CD14-positive monocyte (primary cell): ENCODE data around the gene HCRTR1. TPM values are rescaled to one million over a fixed set of nuclear protein-coding genes. Genes with fewer than 3 reads are reported as not detected.

ENCODE experiments used
- DNase-seq, 3 donors: peaks; one replicate each; pipeline ENCODE4 v3.0.0-alpha.2; 2011 to 2022
- H2AFZ ChIP-seq: 2 replicates; pipeline ENCODE4 v1.6.0; 2012; ENCODE audit warnings: mild to moderate bottlenecking, low read depth, low read length, inconsistent platforms; ENCODE audit not compliant: insufficient read depth, poor library complexity, severe bottlenecking
- H3K27ac ChIP-seq, 2 donors: 1 replicate in 1 of 2; 2 replicates in 1 of 2; pipeline ENCODE4 v1.5.1; 2012 to 2013; ENCODE audit warnings: low read length in 2 of 2, control low read depth in 1 of 2, inconsistent platforms in 1 of 2, low read depth in 1 of 2, mild to moderate bottlenecking in 1 of 2
- H3K27me3 ChIP-seq, 2 donors: one replicate each; pipeline versions ENCODE4 v1.6.0 to v1.6.1; 2011 to 2013; ENCODE audit warnings: low read length in 2 of 2; ENCODE audit not compliant: control insufficient read depth in 2 of 2, insufficient read depth in 2 of 2
- H3K36me3 ChIP-seq, 2 donors: replicated peaks in 1 of 2; 1 replicate in 1 of 2; 2 replicates in 1 of 2; pipeline versions ENCODE4 v1.5.1 to v1.6.1; 2012 to 2013; ENCODE audit warnings: low read length in 2 of 2, control low read depth in 1 of 2, inconsistent platforms in 1 of 2, mild to moderate bottlenecking in 1 of 2; ENCODE audit not compliant: insufficient read depth in 2 of 2, control insufficient read depth in 1 of 2
- H3K4me1 ChIP-seq, 2 donors: 1 replicate in 1 of 2; 2 replicates in 1 of 2; pipeline versions ENCODE4 v1.5.1 to v1.6.1; 2012 to 2013; ENCODE audit warnings: low read length in 2 of 2, control low read depth in 1 of 2, inconsistent platforms in 1 of 2, mild to moderate bottlenecking in 1 of 2, moderate library complexity in 1 of 2; ENCODE audit not compliant: insufficient read depth in 2 of 2, control insufficient read depth in 1 of 2
- H3K4me2 ChIP-seq: replicated peaks from 2 replicates; pipeline ENCODE3; 2012; ENCODE audit warnings: low read length, moderate library complexity, mild to moderate bottlenecking; ENCODE audit not compliant: poor library complexity, severe bottlenecking; ENCODE audit errors: extremely low read depth
- H3K4me3 ChIP-seq, 3 experiments: fragments of 200-600 bp in 1 of 3; sonication (generic) in 1 of 3; replicated peaks in 1 of 3; 1 replicate in 2 of 3; 2 replicates in 1 of 3; pipeline ENCODE4 v1.5.1; 2011 to 2013; ENCODE audit warnings: low read length in 3 of 3, mild to moderate bottlenecking in 3 of 3, control low read depth in 2 of 3, low read depth in 2 of 3, inconsistent platforms in 1 of 3, moderate library complexity in 1 of 3
- H3K79me2 ChIP-seq: 2 replicates; pipeline ENCODE4 v1.6.0; 2012; ENCODE audit warnings: mild to moderate bottlenecking, control low read depth, inconsistent platforms, low read length, moderate library complexity; ENCODE audit not compliant: insufficient read depth
- H3K9ac ChIP-seq: 2 replicates; pipeline ENCODE4 v1.6.0; 2017; ENCODE audit warnings: low read length, mild to moderate bottlenecking; ENCODE audit not compliant: insufficient read depth, poor library complexity, severe bottlenecking
- H3K9me3 ChIP-seq, 2 donors: replicated peaks in 1 of 2; 1 replicate in 1 of 2; 2 replicates in 1 of 2; pipeline versions ENCODE4 v1.5.1 to v1.6.1; 2012 to 2013; ENCODE audit warnings: low read length in 2 of 2, control low read depth in 1 of 2; ENCODE audit not compliant: control insufficient read depth in 1 of 2, insufficient read depth in 1 of 2
- H4K20me1 ChIP-seq: 2 replicates; pipeline ENCODE4 v1.6.0; 2012; ENCODE audit warnings: mild to moderate bottlenecking, low read length, control low read depth, moderate library complexity; ENCODE audit not compliant: insufficient read depth
- H3K27ac Mint-ChIP-seq, 7 donors: one replicate each; pipeline ENCODE4 v1.8.0; 2020; ENCODE audit warnings: mild to moderate bottlenecking in 7 of 7, mixed read lengths in 7 of 7, moderate library complexity in 6 of 7, inconsistent platforms in 2 of 7
- H3K27me3 Mint-ChIP-seq, 3 donors: one replicate each; pipeline ENCODE4 v1.8.0; 2021 to 2022; ENCODE audit warnings: low read depth in 3 of 3, mild to moderate bottlenecking in 3 of 3, mixed read lengths in 3 of 3, moderate library complexity in 3 of 3, inconsistent platforms in 1 of 3
- H3K36me3 Mint-ChIP-seq, 2 donors: one replicate each; pipeline ENCODE4 v1.8.0; 2020; ENCODE audit warnings: mixed read lengths in 2 of 2, inconsistent platforms in 1 of 2, mild to moderate bottlenecking in 1 of 2
- H3K4me1 Mint-ChIP-seq: one replicate; pipeline ENCODE4 v1.8.0; 2020; ENCODE audit warnings: mild to moderate bottlenecking, mixed read lengths
- H3K4me3 Mint-ChIP-seq, 2 donors: one replicate each; pipeline ENCODE4 v1.8.0; 2020; ENCODE audit warnings: mild to moderate bottlenecking in 2 of 2, mixed read lengths in 2 of 2, moderate library complexity in 1 of 2
- H3K9me3 Mint-ChIP-seq, 7 donors: one replicate each; pipeline ENCODE4 v1.8.0; 2020 to 2022; ENCODE audit warnings: mixed read lengths in 7 of 7, mild to moderate bottlenecking in 6 of 7, moderate library complexity in 6 of 7, inconsistent platforms in 2 of 7
- WGBS: methylation state at CpG from one replicate; pipeline ENCODE4 v1.1.5; 2013; ENCODE audit warnings: missing lambda C conversion rate; ENCODE audit not compliant: insufficient coverage; 5-methylcytosine and 5-hydroxymethylcytosine counted together
- intact Hi-C, 2 donors: fragments of 100-400 bp; cut with micrococcal nuclease; formaldehyde crosslinking; loops; one replicate each; pipeline versions ENCODE4 v1.15.0 to v1.15.1; 2023
- polyA plus RNA-seq, 3 donors: library from polyadenylated mRNA; depleted of rRNA in 1 of 3; unstranded in 2 of 3; stranded (reverse) in 1 of 3; fragments of 300-500 nt in 2 of 3; fragments of >200 nt in 1 of 3; fragmentation: Illumina TruSeq in 2 of 3; gene quantifications; 1 replicate in 2 of 3; 2 replicates in 1 of 3; pipeline ENCODE4 v1.2.3, GENCODE V29; 2012 to 2021
- TF ChIP-seq, protein P1 (sequence below): fragments of 200-600 bp; IDR thresholded peaks from one replicate; pipeline ENCODE4 v1.8.0; 2022; ENCODE audit warnings: antibody characterized with exemption, mild to moderate bottlenecking

Gene HCRTR1
- polyA plus RNA-seq, 3 donors = not detected

DNA sequence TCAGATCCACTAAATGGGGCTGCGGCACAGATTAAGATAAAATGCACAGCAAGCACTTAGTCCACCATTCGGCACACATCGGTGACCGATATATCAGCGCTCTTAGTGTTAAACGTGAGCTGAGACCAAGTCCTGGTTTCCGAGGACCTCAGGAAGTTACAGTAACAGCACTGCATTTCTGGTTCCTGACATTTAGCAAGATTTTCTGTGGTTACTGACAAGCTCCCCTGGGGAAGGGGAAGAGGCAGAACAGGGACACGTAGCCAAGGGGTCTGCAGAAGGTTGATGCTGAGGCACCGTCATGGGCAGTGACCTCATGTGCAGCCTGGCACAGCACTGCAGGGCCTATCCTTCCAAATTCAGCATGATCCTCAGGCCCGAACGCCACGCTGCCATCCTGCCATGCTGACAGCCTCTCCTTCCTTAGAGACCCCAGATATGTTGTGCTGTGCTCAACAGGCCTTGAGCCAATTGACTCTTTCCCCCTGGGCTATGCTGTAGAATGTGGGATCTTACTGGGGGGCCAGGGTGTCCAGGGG is 40.6 kb downstream of the HCRTR1 start:
- Histone ChIP-seq H3K27ac (peak overlapping the region in 1 of 2 donors; percentile 39), H2AFZ (peak overlapping the region; percentile 38), H3K4me2 (peak overlapping the region; percentile 38), H3K4me1 (peaks cover 17 to 23% of the 10 kb centered on the region in 2 donors), H3K9ac (peak overlapping the region; percentile 18), H4K20me1 (no peaks in the 10 kb centered on the region), H3K27me3 (no peaks in the 10 kb centered on the region), H3K79me2 (no peaks in the 10 kb centered on the region), H3K9me3 (no peaks in the 10 kb centered on the region), H3K36me3 (no peaks in the 10 kb centered on the region), H3K4me3 (no peak overlapping the region)
- Mint-ChIP-seq H3K27ac (peak overlapping the region in 3 of 7 donors; percentile 4 to 61 (median 50)), H3K4me1 (peaks cover 21% of the 10 kb centered on the region), H3K27me3 (peaks cover 1 to 6% (median 5%) of the 10 kb centered on the region in 3 donors), H3K4me3 (peak overlapping the region in 1 of 2 donors; percentile 66), H3K9me3 (peaks cover 0 to 3% (median 0%) of the 10 kb centered on the region in 7 donors), H3K36me3 (no peaks in the 10 kb centered on the region)
- peak in 2 of 3 donors; percentile 18 for DNase-seq
- TF ChIP-seq, protein P1, sequence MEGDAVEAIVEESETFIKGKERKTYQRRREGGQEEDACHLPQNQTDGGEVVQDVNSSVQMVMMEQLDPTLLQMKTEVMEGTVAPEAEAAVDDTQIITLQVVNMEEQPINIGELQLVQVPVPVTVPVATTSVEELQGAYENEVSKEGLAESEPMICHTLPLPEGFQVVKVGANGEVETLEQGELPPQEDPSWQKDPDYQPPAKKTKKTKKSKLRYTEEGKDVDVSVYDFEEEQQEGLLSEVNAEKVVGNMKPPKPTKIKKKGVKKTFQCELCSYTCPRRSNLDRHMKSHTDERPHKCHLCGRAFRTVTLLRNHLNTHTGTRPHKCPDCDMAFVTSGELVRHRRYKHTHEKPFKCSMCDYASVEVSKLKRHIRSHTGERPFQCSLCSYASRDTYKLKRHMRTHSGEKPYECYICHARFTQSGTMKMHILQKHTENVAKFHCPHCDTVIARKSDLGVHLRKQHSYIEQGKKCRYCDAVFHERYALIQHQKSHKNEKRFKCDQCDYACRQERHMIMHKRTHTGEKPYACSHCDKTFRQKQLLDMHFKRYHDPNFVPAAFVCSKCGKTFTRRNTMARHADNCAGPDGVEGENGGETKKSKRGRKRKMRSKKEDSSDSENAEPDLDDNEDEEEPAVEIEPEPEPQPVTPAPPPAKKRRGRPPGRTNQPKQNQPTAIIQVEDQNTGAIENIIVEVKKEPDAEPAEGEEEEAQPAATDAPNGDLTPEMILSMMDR = no peak
- intact Hi-C loops = no loop called here
- WGBS = 38% methylated on average over 12 of the region's 12 CpGs

DNA sequence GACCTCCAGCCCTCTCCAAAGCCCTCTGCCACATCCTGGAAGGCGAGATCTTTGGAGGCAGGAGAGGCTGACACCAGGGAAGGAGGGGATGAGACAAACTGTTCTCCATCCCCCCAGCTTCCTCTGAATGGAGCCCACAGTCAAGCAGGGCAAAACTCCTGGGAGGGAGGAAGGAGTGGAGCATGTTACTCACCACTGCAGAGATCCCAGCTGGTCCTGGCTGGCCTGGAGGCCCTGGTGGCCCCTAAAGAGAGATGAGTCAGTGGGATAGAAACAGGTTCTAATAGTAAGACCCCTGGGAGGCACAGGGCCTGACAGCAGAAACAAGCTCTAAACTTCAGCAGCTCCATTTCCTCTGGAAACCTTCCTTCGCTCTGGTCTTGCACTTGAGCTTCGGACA is 41.2 kb downstream of the HCRTR1 start:
- H3K36me3 ChIP-seq = no peaks in the 10 kb centered on the region
- H3K4me3 ChIP-seq = no peak overlapping the region
- TF ChIP-seq, protein P1 = no peak
- no peaks in the 10 kb centered on the region for H3K79me2 ChIP-seq
- H3K27me3 Mint-ChIP-seq = peaks cover 3 to 7% (median 5%) of the 10 kb centered on the region in 3 donors
- H3K9me3 ChIP-seq = no peaks in the 10 kb centered on the region
- H3K4me1 ChIP-seq = peaks cover 17 to 23% of the 10 kb centered on the region in 2 donors
- H3K27ac ChIP-seq = no peak overlapping the region
- peak overlapping the region; percentile 18 for H3K9ac ChIP-seq
- H3K4me1 Mint-ChIP-seq = peaks cover 21% of the 10 kb centered on the region
- no peaks in the 10 kb centered on the region for H4K20me1 ChIP-seq
- 92% methylated on average over 2 of the region's 3 CpGs for WGBS
- H3K4me3 Mint-ChIP-seq = no peak overlapping the region
- H3K9me3 Mint-ChIP-seq = peaks cover 0 to 3% (median 0%) of the 10 kb centered on the region in 7 donors
- H3K36me3 Mint-ChIP-seq = no peaks in the 10 kb centered on the region
- H3K27ac Mint-ChIP-seq = peak overlapping the region in 1 of 7 donors; percentile 33
- H3K27me3 ChIP-seq = no peaks in the 10 kb centered on the region
- no peak for DNase-seq
- intact Hi-C loops = no loop called here
- no peak overlapping the region for H3K4me2 ChIP-seq
- peak overlapping the region; percentile 38 for H2AFZ ChIP-seq
